Trophoblast cell (in vitro differentiated cells and primary cell): Measurements from ENCODE around the gene VAT1.
A peak's percentile ranks its signal among the peaks of the same experiment; 100 is the strongest.

Source experiments
- DNase-seq, 2 donors: peaks; one replicate each; pipeline ENCODE4 v3.0.0-alpha.2; 2016
- H2AFZ ChIP-seq: 2 replicates; pipeline ENCODE4 v1.6.1; 2013; ENCODE audit warnings: low read length, moderate library complexity, mild to moderate bottlenecking; ENCODE audit not compliant: insufficient read depth, poor library complexity
- H2AK5ac ChIP-seq: 2 replicates; pipeline ENCODE4 v1.6.1; 2013; ENCODE audit warnings: mild to moderate bottlenecking, low read length
- H2BK120ac ChIP-seq: 2 replicates; pipeline ENCODE4 v1.6.1; 2013; ENCODE audit warnings: low read length, mild to moderate bottlenecking, moderate library complexity; ENCODE audit not compliant: insufficient read depth, poor library complexity
- H2BK12ac ChIP-seq: 2 replicates; pipeline ENCODE4 v1.6.1; 2013; ENCODE audit warnings: mild to moderate bottlenecking, low read length, moderate library complexity
- H2BK5ac ChIP-seq: 2 replicates; pipeline ENCODE4 v1.6.1; 2013; ENCODE audit warnings: low read length, low read depth, moderate library complexity, mild to moderate bottlenecking; ENCODE audit not compliant: poor library complexity
- H3K14ac ChIP-seq: 2 replicates; pipeline ENCODE4 v1.6.1; 2013; ENCODE audit warnings: mild to moderate bottlenecking, low read length
- H3K18ac ChIP-seq: 2 replicates; pipeline ENCODE4 v1.6.1; 2013; ENCODE audit warnings: mild to moderate bottlenecking, low read length
- H3K23ac ChIP-seq: 2 replicates; pipeline ENCODE4 v1.6.1; 2013; ENCODE audit warnings: low read length
- H3K27ac ChIP-seq: 2 replicates; pipeline ENCODE4 v1.5.1; 2013; ENCODE audit warnings: low read depth, mild to moderate bottlenecking, inconsistent platforms, low read length, moderate library complexity
- H3K27me3 ChIP-seq: 2 replicates; pipeline ENCODE4 v1.6.1; 2013; ENCODE audit warnings: inconsistent platforms, mild to moderate bottlenecking, low read length, moderate library complexity; ENCODE audit not compliant: insufficient read depth
- H3K36me3 ChIP-seq, 2 experiments: 1 replicate in 1 of 2; 2 replicates in 1 of 2; pipeline ENCODE4 v1.6.1; 2013; ENCODE audit warnings: low read length in 2 of 2, mild to moderate bottlenecking in 2 of 2, moderate library complexity in 1 of 2; ENCODE audit not compliant: insufficient read depth in 2 of 2, control insufficient read depth in 1 of 2
- H3K4ac ChIP-seq: 2 replicates; pipeline ENCODE4 v1.6.1; 2013; ENCODE audit warnings: low read depth, mild to moderate bottlenecking, low read length, moderate library complexity
- H3K4me1 ChIP-seq, 2 experiments: 1 replicate in 1 of 2; 2 replicates in 1 of 2; pipeline ENCODE4 v1.6.1; 2013; ENCODE audit warnings: low read length in 2 of 2, mild to moderate bottlenecking in 2 of 2, moderate library complexity in 1 of 2; ENCODE audit not compliant: insufficient read depth in 2 of 2, control insufficient read depth in 1 of 2
- H3K4me2 ChIP-seq: 2 replicates; pipeline ENCODE4 v1.6.1; 2013; ENCODE audit warnings: inconsistent platforms, mild to moderate bottlenecking, low read length, moderate library complexity
- H3K4me3 ChIP-seq: 2 replicates; pipeline ENCODE4 v1.5.1; 2013; ENCODE audit warnings: mild to moderate bottlenecking, low read depth, low read length, inconsistent platforms
- H3K79me1 ChIP-seq: one replicate; pipeline ENCODE4 v1.6.1; 2013; ENCODE audit warnings: low read length
- H3K79me2 ChIP-seq: 2 replicates; pipeline ENCODE4 v1.6.1; 2013; ENCODE audit warnings: low read length, mild to moderate bottlenecking; ENCODE audit not compliant: control insufficient read depth, insufficient read depth, poor library complexity
- H3K9ac ChIP-seq: 2 replicates; pipeline ENCODE4 v1.6.1; 2013; ENCODE audit warnings: mild to moderate bottlenecking, low read length
- H3K9me3 ChIP-seq: 2 replicates; pipeline ENCODE4 v1.6.1; 2013; ENCODE audit warnings: low read depth, mild to moderate bottlenecking, control low read depth, inconsistent platforms, low read length; ENCODE audit not compliant: insufficient read depth
- H4K12ac ChIP-seq: 2 replicates; pipeline ENCODE4 v1.6.1; 2013; ENCODE audit warnings: low read depth, mild to moderate bottlenecking, low read length, moderate library complexity
- H4K8ac ChIP-seq: 2 replicates; pipeline ENCODE4 v1.6.1; 2013; ENCODE audit warnings: low read depth, mild to moderate bottlenecking, low read length, moderate library complexity
- H4K91ac ChIP-seq: one replicate; pipeline ENCODE4 v1.6.1; 2013; ENCODE audit warnings: low read depth, mild to moderate bottlenecking, low read length, moderate library complexity
- WGBS: extraction: QIAGEN DNeasy Blood & Tissue Kit; methylation state at CpG from one replicate; pipeline ENCODE4 v1.1.7; 2013; ENCODE audit warnings: missing lambda C conversion rate; ENCODE audit not compliant: insufficient read length, insufficient coverage; ENCODE audit errors: extremely low coverage; 5-methylcytosine and 5-hydroxymethylcytosine counted together

The VAT1 gene

GRCh38 chr17:43026595-43026994, 4.4 kb upstream of the VAT1 start:
- Histone ChIP-seq H3K4me3 (no peak overlapping the region), H2BK120ac (no peak overlapping the region), H4K8ac (no peak overlapping the region), H3K9ac (no peak overlapping the region), H4K12ac (no peak overlapping the region), H3K14ac (no peak overlapping the region), H2AK5ac (no peak overlapping the region), H3K4me1 (peaks cover 0 to 6% of the 10 kb centered on the region in 2 experiments), H3K18ac (no peak overlapping the region), H2BK12ac (no peak overlapping the region), H3K27me3 (no peaks in the 10 kb centered on the region), H3K9me3 (peaks cover 2% of the 10 kb centered on the region), H3K27ac (no peak overlapping the region), H4K91ac (no peak overlapping the region), H3K23ac (no peak overlapping the region), H3K36me3 (no peaks in the 10 kb centered on the region), H2BK5ac (no peak overlapping the region), H3K4ac (no peak overlapping the region), H3K4me2 (no peak overlapping the region), H3K79me2 (peaks cover 5% of the 10 kb centered on the region), H2AFZ (no peak overlapping the region), H3K79me1 (peaks cover 7% of the 10 kb centered on the region)
- WGBS, result no CpG with 5 or more reads among the region's 5 CpGs
- no peak for DNase-seq

DNA sequence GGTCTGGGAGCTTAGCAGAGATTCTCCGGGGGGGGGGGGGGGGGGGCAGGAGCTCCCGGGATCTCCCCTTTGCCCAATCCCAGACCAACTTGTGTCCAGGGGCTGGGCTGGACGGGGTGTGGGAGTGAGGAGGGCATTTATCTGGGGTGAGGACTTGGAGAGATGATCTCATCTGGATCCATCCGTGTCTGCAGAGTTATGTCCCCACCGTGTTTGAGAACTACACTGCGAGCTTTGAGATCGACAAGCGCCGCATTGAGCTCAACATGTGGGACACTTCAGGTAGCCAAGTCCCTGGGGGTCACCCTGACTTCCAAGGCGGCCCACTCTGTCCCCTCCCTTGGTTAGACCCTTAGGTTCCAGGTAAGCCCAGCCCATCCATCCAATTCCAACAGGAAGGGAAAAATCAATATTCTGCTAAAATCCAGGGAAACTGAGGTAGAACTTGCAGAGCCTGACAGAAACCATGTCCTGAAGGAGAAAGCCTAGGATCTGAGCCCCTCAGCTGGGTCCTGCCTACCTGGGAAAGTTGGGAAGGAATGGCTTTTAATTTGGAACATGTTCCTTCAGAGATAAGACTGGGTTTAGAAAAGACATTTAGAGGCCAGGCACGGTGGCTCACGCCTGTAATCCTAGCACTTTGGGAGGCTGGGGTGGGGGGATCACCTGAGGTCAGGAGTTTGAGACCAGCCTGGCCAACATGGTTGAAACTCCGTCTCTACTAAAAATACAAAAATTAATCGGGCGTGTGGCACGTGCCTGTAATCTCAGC, 3.8 kb upstream of the VAT1 start:
- H4K8ac ChIP-seq, result no peak overlapping the region
- H4K12ac ChIP-seq, result no peak overlapping the region
- no peak overlapping the region for H3K23ac ChIP-seq
- H3K4me3 ChIP-seq, result no peak overlapping the region
- H2BK120ac ChIP-seq, result no peak overlapping the region
- H3K4ac ChIP-seq, result no peak overlapping the region
- DNase-seq, result no peak
- no CpG with 5 or more reads among the region's 16 CpGs for WGBS
- H3K36me3 ChIP-seq, result no peaks in the 10 kb centered on the region
- H2AK5ac ChIP-seq, result no peak overlapping the region
- no peak overlapping the region for H3K18ac ChIP-seq
- peak overlapping the region; percentile 82 for H3K4me2 ChIP-seq
- no peak overlapping the region for H3K9ac ChIP-seq
- H3K4me1 ChIP-seq, result peaks cover 0 to 6% of the 10 kb centered on the region in 2 experiments
- no peak overlapping the region for H4K91ac ChIP-seq
- no peak overlapping the region for H2BK5ac ChIP-seq
- peaks cover 13% of the 10 kb centered on the region for H3K79me1 ChIP-seq
- H3K14ac ChIP-seq, result no peak overlapping the region
- H3K9me3 ChIP-seq, result peaks cover 2% of the 10 kb centered on the region
- H3K27ac ChIP-seq, result no peak overlapping the region
- H2BK12ac ChIP-seq, result no peak overlapping the region
- no peak overlapping the region for H2AFZ ChIP-seq
- H3K27me3 ChIP-seq, result no peaks in the 10 kb centered on the region
- peaks cover 10% of the 10 kb centered on the region for H3K79me2 ChIP-seq

- H2BK12ac ChIP-seq, result no peak overlapping the region
- H3K4me2 ChIP-seq, result peak overlapping the region; percentile 82
- H3K27me3 ChIP-seq, result no peaks in the 10 kb centered on the region
- H2AFZ ChIP-seq, result no peak overlapping the region
- no peak overlapping the region for H3K27ac ChIP-seq
- no peak overlapping the region for H3K14ac ChIP-seq
- peaks cover 2% of the 10 kb centered on the region for H3K9me3 ChIP-seq
- H3K79me2 ChIP-seq, result peaks cover 11% of the 10 kb centered on the region
- no peak overlapping the region for H3K23ac ChIP-seq
- H3K4me3 ChIP-seq, result peak overlapping the region; percentile 70
- H3K4ac ChIP-seq, result no peak overlapping the region
- no peak overlapping the region for H4K12ac ChIP-seq
- H4K8ac ChIP-seq, result peak overlapping the region; percentile 74
- no CpG with 5 or more reads among the region's 27 CpGs for WGBS
- peaks cover 0 to 7% of the 10 kb centered on the region in 2 experiments for H3K4me1 ChIP-seq
- H3K79me1 ChIP-seq, result peaks cover 14% of the 10 kb centered on the region
- no peak overlapping the region for H4K91ac ChIP-seq
- no peak overlapping the region for H2BK5ac ChIP-seq
- no peak for DNase-seq
- H2BK120ac ChIP-seq, result no peak overlapping the region
- H3K18ac ChIP-seq, result no peak overlapping the region
- H3K9ac ChIP-seq, result no peak overlapping the region
- no peak overlapping the region for H2AK5ac ChIP-seq
- no peaks in the 10 kb centered on the region for H3K36me3 ChIP-seq
Observed at GRCh38 chr17:43025290-43025657, 3.1 kb upstream of the VAT1 start.

GRCh38 chr17:43024407-43025289, 2.5 kb upstream of the VAT1 start, which contains the start of gene RND2:
Gene RND2, plus strand, starts transcription at chr17:43025231. Its CDS starts 117 bp downstream, at chr17:43025348.
- Histone ChIP-seq H3K27ac (peak within 1 kb of the TSS; percentile 16), H3K27me3 (no peaks in the 10 kb centered on the region), H2AK5ac (no peak within 1 kb of the TSS), H3K36me3 (peaks cover 0 to 4% of the 10 kb centered on the region in 2 experiments), H2BK5ac (no peak within 1 kb of the TSS), H2AFZ (peak within 1 kb of the TSS; percentile 55), H2BK12ac (no peak within 1 kb of the TSS), H3K4ac (no peak within 1 kb of the TSS), H3K4me3 (peak within 1 kb of the TSS; percentile 70), H3K9ac (peak within 1 kb of the TSS; percentile 15), H3K18ac (no peak within 1 kb of the TSS), H3K79me2 (peaks cover 11% of the 10 kb centered on the region), H4K91ac (peak within 1 kb of the TSS; percentile 25), H4K8ac (peak within 1 kb of the TSS; percentile 74), H3K9me3 (peaks cover 2% of the 10 kb centered on the region), H4K12ac (peak within 1 kb of the TSS; percentile 10), H3K14ac (peak within 1 kb of the TSS; percentile 9), H3K23ac (no peak within 1 kb of the TSS), H3K79me1 (peaks cover 14% of the 10 kb centered on the region), H2BK120ac (no peak within 1 kb of the TSS), H3K4me1 (peaks cover 5 to 12% of the 10 kb centered on the region in 2 experiments), H3K4me2 (peak within 1 kb of the TSS; percentile 88)
- no CpG with 5 or more reads among the region's 61 CpGs for WGBS
- DNase-seq, result peak; percentile 46 to 63
